H1 (cell line): Measurements from ENCODE around the gene MAP7.

ENCODE experiments used
- CHD1 ChIP-seq: IDR thresholded peaks from 2 replicates; pipeline ENCODE4 v1.6.1; 2012; ENCODE audit warnings: low read depth, low read length, improper control_type of control experiment
- EP300 ChIP-seq, 2 experiments: IDR thresholded peaks; 1 replicate in 1 of 2; 2 replicates in 1 of 2; pipeline ENCODE4 v1.6.1; 2011 to 2012; ENCODE audit warnings: low read depth in 2 of 2, low read length in 2 of 2, mild to moderate bottlenecking in 2 of 2, borderline replicate concordance in 1 of 2, inconsistent platforms in 1 of 2, moderate library complexity in 1 of 2
- EZH2 ChIP-seq: fragments of 200-600 bp; sonication (generic); IDR thresholded peaks from 2 replicates; pipeline ENCODE4 v1.7.1; 2012; ENCODE audit warnings: low read depth, mild to moderate bottlenecking, moderate library complexity, low read length, inconsistent platforms; ENCODE audit not compliant: severe bottlenecking
- GTF2F1 ChIP-seq: IDR thresholded peaks from 2 replicates; pipeline ENCODE4 v1.6.1; 2012; ENCODE audit warnings: low read depth, low read length, improper control_type of control experiment, borderline replicate concordance
- JUN ChIP-seq: IDR thresholded peaks from 2 replicates; pipeline ENCODE4 v1.6.1; 2011; ENCODE audit warnings: low read depth, mild to moderate bottlenecking, improper control_type of control experiment, low read length
- MAX ChIP-seq: IDR thresholded peaks from 2 replicates; pipeline ENCODE4 v1.6.1; 2012; ENCODE audit warnings: inconsistent platforms
- NRF1 ChIP-seq: IDR thresholded peaks from 2 replicates; pipeline ENCODE4 v1.6.1; 2011; ENCODE audit warnings: mild to moderate bottlenecking, low read depth, low read length, improper control_type of control experiment
- POLR2A ChIP-seq, 2 experiments: IDR thresholded peaks; 1 replicate in 1 of 2; 2 replicates in 1 of 2; pipeline ENCODE4 v1.6.1; 2011; ENCODE audit warnings: low read depth in 2 of 2, low read length in 2 of 2, mild to moderate bottlenecking in 2 of 2; ENCODE audit errors: control extremely low read depth in 1 of 2
- POLR2AphosphoS5 ChIP-seq: IDR thresholded peaks from 2 replicates; pipeline ENCODE4 v1.6.1; 2011; ENCODE audit warnings: low read depth, low read length
- RXRA ChIP-seq: IDR thresholded peaks from 2 replicates; pipeline ENCODE4 v1.6.1; 2011; ENCODE audit warnings: low read depth, mild to moderate bottlenecking, low read length, moderate library complexity; ENCODE audit not compliant: insufficient read depth
- SAP30 ChIP-seq: fragments of 300-600 bp; sonication (generic); IDR thresholded peaks from 2 replicates; pipeline ENCODE4 v1.7.1; 2012; ENCODE audit warnings: low read length, moderate library complexity, mild to moderate bottlenecking, inconsistent platforms; ENCODE audit not compliant: insufficient read depth, insufficient replicate concordance
- SIN3A ChIP-seq, 2 experiments: IDR thresholded peaks in 1 of 2; conservative IDR thresholded peaks in 1 of 2; 2 replicates each; pipeline ENCODE4 v1.6.1; 2011 to 2012; ENCODE audit warnings: low read length in 2 of 2, improper control_type of control experiment in 1 of 2, low read depth in 1 of 2, mild to moderate bottlenecking in 1 of 2
- YY1 ChIP-seq: IDR thresholded peaks from 2 replicates; pipeline ENCODE4 v1.6.1; 2011; ENCODE audit warnings: low read depth, mild to moderate bottlenecking, low read length
- TF ChIP-seq, protein P1 (sequence below), 3 experiments: IDR thresholded peaks; 1 replicate in 2 of 3; 2 replicates in 1 of 3; pipeline versions ENCODE4 v1.5.1 to v1.6.1; 2011; ENCODE audit warnings: low read length in 3 of 3, mild to moderate bottlenecking in 3 of 3, inconsistent platforms in 2 of 3, low read depth in 1 of 3, moderate library complexity in 1 of 3; ENCODE audit not compliant: insufficient read depth in 1 of 3; ENCODE audit errors: control extremely low read depth in 1 of 3

GRCh38 chr6:136571496-136571895 is 21.3 kb upstream of the MAP7 start:
- TF ChIP-seq, protein P1, sequence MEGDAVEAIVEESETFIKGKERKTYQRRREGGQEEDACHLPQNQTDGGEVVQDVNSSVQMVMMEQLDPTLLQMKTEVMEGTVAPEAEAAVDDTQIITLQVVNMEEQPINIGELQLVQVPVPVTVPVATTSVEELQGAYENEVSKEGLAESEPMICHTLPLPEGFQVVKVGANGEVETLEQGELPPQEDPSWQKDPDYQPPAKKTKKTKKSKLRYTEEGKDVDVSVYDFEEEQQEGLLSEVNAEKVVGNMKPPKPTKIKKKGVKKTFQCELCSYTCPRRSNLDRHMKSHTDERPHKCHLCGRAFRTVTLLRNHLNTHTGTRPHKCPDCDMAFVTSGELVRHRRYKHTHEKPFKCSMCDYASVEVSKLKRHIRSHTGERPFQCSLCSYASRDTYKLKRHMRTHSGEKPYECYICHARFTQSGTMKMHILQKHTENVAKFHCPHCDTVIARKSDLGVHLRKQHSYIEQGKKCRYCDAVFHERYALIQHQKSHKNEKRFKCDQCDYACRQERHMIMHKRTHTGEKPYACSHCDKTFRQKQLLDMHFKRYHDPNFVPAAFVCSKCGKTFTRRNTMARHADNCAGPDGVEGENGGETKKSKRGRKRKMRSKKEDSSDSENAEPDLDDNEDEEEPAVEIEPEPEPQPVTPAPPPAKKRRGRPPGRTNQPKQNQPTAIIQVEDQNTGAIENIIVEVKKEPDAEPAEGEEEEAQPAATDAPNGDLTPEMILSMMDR (IDR thresholded peaks at IDR 0.05; ENCODE audit: control extremely low read depth in 1 of 3, insufficient read depth in 1 of 3, low read depth in 1 of 3, low read length in 3 of 3), result no peak
- TF ChIP-seq MAX (no peak), POLR2AphosphoS5 (no peak), RXRA (no peak), NRF1 (no peak), EZH2 (no peak), CHD1 (no peak), JUN (no peak), SIN3A (conservative IDR thresholded peaks at IDR 0.05 in 1 of 2, IDR thresholded peaks at IDR 0.05 in 1 of 2; ENCODE audit: low read depth in 1 of 2, low read length in 2 of 2) (no peak), POLR2A (IDR thresholded peaks at IDR 0.05; ENCODE audit: control extremely low read depth in 1 of 2, low read depth in 2 of 2, low read length in 2 of 2) (no peak), EP300 (IDR thresholded peaks at IDR 0.05; ENCODE audit: borderline replicate concordance in 1 of 2, low read depth in 2 of 2, low read length in 2 of 2) (no peak), SAP30 (no peak), GTF2F1 (no peak), YY1 (no peak)
